ENCODE data around the gene SNX10. TPM values are rescaled to one million over a fixed set of nuclear protein-coding genes. Genes with fewer than 3 reads are reported as not detected.

The SNX10 gene
- total and polyA plus RNA-seq, 2 of the 8 experiments (the other 6 are each of a cell fraction or from before 2014, with no cell fraction given): 4.4 to 9.6 TPM

GRCh38 chr7:26398427-26398755, 106.7 kb downstream of the SNX10 start:
- Histone ChIP-seq H3K4me2 (ENCODE audit: insufficient read depth in 1 of 2, low read depth in 2 of 2, low read length in 2 of 2) (peak overlapping the region; percentile 91 to 95), H3K4me1 (replicated peaks in 1 of 4; ENCODE audit: control insufficient read depth in 3 of 4, insufficient read depth in 4 of 4, low read length in 3 of 4) (peaks cover 0 to 13% (median 3%) of the 10 kb centered on the region in 4 experiments; a peak in 5 of 7 replicates), H4K20me1 (replicated peaks in 1 of 2; ENCODE audit: control insufficient read depth in 1 of 2, insufficient read depth in 2 of 2, low read length in 2 of 2) (no peaks in the 10 kb centered on the region), H2BK12ac (ENCODE audit: low read depth, low read length) (no peak overlapping the region; the same call in 1 of the 2 replicates), H3K56ac (replicated peaks; ENCODE audit: insufficient read length, low read depth, low read length) (no peak overlapping the region), H3K79me1 (ENCODE audit: low read depth, low read length) (no peaks in the 10 kb centered on the region), H3K23ac (ENCODE audit: insufficient read length) (no peak overlapping the region), H3K14ac (ENCODE audit: insufficient read length) (no peak overlapping the region), H2AFZ (ENCODE audit: low read length) (peak overlapping the region; percentile 76; the same call in 1 of the 2 replicates), H3K9ac (replicated peaks in 1 of 4; ENCODE audit: extremely low read depth in 1 of 4, low read depth in 3 of 4, low read length in 3 of 4) (peak overlapping the region; percentile 54 to 87 (median 81); a peak in 6 of 7 replicates), H3K23me2 (ENCODE audit: low read depth, low read length) (peaks cover 5% of the 10 kb centered on the region; the same call in 1 of the 2 replicates), H4K5ac (ENCODE audit: insufficient read length, low read depth, low read length) (no peak overlapping the region), H2BK5ac (ENCODE audit: low read depth, low read length) (no peak overlapping the region), H3K79me2 (ENCODE audit: control insufficient read depth in 1 of 2, insufficient read depth in 2 of 2, low read length in 2 of 2) (no peaks in the 10 kb centered on the region), H3K27me3 (replicated peaks in 1 of 4; ENCODE audit: control insufficient read depth in 3 of 4, extremely low read depth in 1 of 4, insufficient read depth in 3 of 4, low read length in 3 of 4) (no peaks in the 10 kb centered on the region), H3K9me3 (ENCODE audit: insufficient read depth in 2 of 2, low read depth in 1 of 2, low read length in 1 of 2) (no peaks in the 10 kb centered on the region), H3K36me3 (ENCODE audit: control insufficient read depth in 2 of 4, insufficient read depth in 4 of 4, low read length in 3 of 4) (no peaks in the 10 kb centered on the region), H3K18ac (ENCODE audit: extremely low read depth, low read length) (peak overlapping the region; percentile 53; the same call in 1 of the 2 replicates), H2BK15ac (ENCODE audit: low read length) (no peak overlapping the region), H2AK5ac (ENCODE audit: low read depth, low read length) (no peak overlapping the region), H3K27ac (ENCODE audit: low read depth, low read length) (0 out of 2 replicates have a peak overlapping the region, but pooled peaks have one; percentile 84), H2BK120ac (replicated peaks; ENCODE audit: low read depth, low read length) (no peak overlapping the region), H2BK20ac (ENCODE audit: low read length) (no peak overlapping the region), H4K91ac (replicated peaks; ENCODE audit: insufficient read length, low read length) (no peak overlapping the region), H4K8ac (ENCODE audit: extremely low read depth, insufficient read depth, low read length) (peak overlapping the region; percentile 60; the same call in 1 of the 2 replicates), H3K4ac (replicated peaks; ENCODE audit: insufficient read length, low read depth, low read length) (no peak overlapping the region), H3K4me3 (ENCODE audit: extremely low read depth in 1 of 4, insufficient read depth in 2 of 4, low read depth in 3 of 4, low read length in 4 of 4) (peak overlapping the region; percentile 78 to 87 (median 80))
- CTCF ChIA-PET (ENCODE audit: partially characterized antibody): interaction anchor here (1.1 to 3.4 kb wide), 9 partner anchors 10 to 505 kb away, joined by 3 to 10 read pairs (median 5); no protein-coding TSS in a partner anchor
- TF ChIP-seq ZNF274 (IDR thresholded peaks at IDR 0.05; ENCODE audit: borderline replicate concordance, extremely low read depth, low read length) (no peak), HDAC2 (IDR thresholded peaks at IDR 0.05; ENCODE audit: borderline replicate concordance in 1 of 2, low read depth in 2 of 2, low read length in 2 of 2) (peak in 1 of 2 experiments; percentile 17; a peak in 2 of 4 replicates), KDM4A (IDR thresholded peaks at IDR 0.05; ENCODE audit: low read depth, low read length, severe bottlenecking) (peak; percentile 50), TBP (IDR thresholded peaks at IDR 0.05; ENCODE audit: low read depth, low read length) (0 out of 2 replicates have a peak, but pooled peaks have one; percentile 14)
- 2% methylated on average over 21 of the region's 36 CpGs; no CpG with 5 or more reads in 1 of the 2 experiments for WGBS, 2 experiments (ENCODE audit: extremely low coverage in 1 of 2, insufficient coverage in 1 of 2, insufficient read length in 1 of 2, insufficient replicate concordance in 2 of 2, low coverage in 1 of 2, low lambda C conversion rate in 2 of 2, missing lambda C conversion rate in 1 of 2)
- POLR2A ChIA-PET (ENCODE audit: partially characterized antibody): interaction anchor here (0.6 to 2.2 kb wide), 12 partner anchors 9 to 207 kb away, joined by 3 to 13 read pairs (median 3); no protein-coding TSS in a partner anchor
- DNase-seq (ENCODE audit: low read depth in 1 of 2, low spot score in 2 of 2) (no peak), FAIRE-seq (no peak)

Measured in H1 (cell line).